GM12878 (cell line): ENCODE measurements around the gene NCAPD3. TPM values are rescaled to one million over a fixed set of nuclear protein-coding genes. Genes with fewer than 3 reads are reported as not detected.

Experiments
- BCL3 ChIP-seq: IDR thresholded peaks from 2 replicates; pipeline ENCODE4 v1.6.1; 2011; ENCODE audit warnings: borderline replicate concordance, low read depth, mild to moderate bottlenecking, moderate library complexity, low read length; ENCODE audit not compliant: insufficient read depth, poor library complexity, severe bottlenecking
- CEBPZ ChIP-seq: fragments of 150-350 bp; IDR thresholded peaks from 2 replicates; pipeline ENCODE4 v1.6.1; 2016; ENCODE audit warnings: low read depth, low read length
- IRF3 ChIP-seq: fragments of 450-650 bp; IDR thresholded peaks from 2 replicates; pipeline ENCODE4 v1.6.1; 2014; ENCODE audit warnings: mild to moderate bottlenecking
- polyA plus RNA-seq, 11 experiments: library from polyadenylated mRNA; depleted of rRNA in 4 of 11; unstranded in 6 of 11; stranded (reverse) in 5 of 11; fragments of >200 nt; fragmentation: Nextera tagmentation in 4 of 11; fragmentation: Illumina TruSeq in 1 of 11; extraction: Ambion mirVana in 4 of 11; extraction: Trizol in 1 of 11; gene quantifications; 1 replicate in 1 of 11; 2 replicates in 10 of 11; pipeline versions ENCODE4 v1.2.1 to v1.2.3, GENCODE V29; 2011 to 2016; ENCODE audit warnings: inconsistent platforms in 2 of 11, missing spikeins in 2 of 11, low read depth in 1 of 11
- total RNA-seq, 4 experiments: library from RNA; depleted of rRNA in 3 of 4; stranded (reverse); fragments of >200 nt in 3 of 4; fragmentation: Illumina TruSeq in 1 of 4; extraction: Trizol in 1 of 4; gene quantifications; 2 replicates each; pipeline versions ENCODE4 v1.2.1 to v1.2.3, GENCODE V29; 2013 to 2021

NCAPD3 gene
- total and polyA plus RNA-seq, 10 of the 15 experiments (the other 5 are each of a cell fraction or from before 2014, with no cell fraction given) = 14.9 to 58.2 (median 48.2) TPM

- TF ChIP-seq CEBPZ = no peak
- TF ChIP-seq BCL3 = no peak
- no peak for TF ChIP-seq IRF3
Measured at GRCh38 chr11:134226806-134227325, 3.1 kb upstream of the NCAPD3 start (continued).
